ENCODE data around the gene GPR137. TPM values are rescaled to one million over a fixed set of nuclear protein-coding genes. Genes with fewer than 3 reads are reported as not detected.

The GPR137 gene
- total and polyA plus RNA-seq, 9 of the 15 experiments (the other 6 are each of a cell fraction or from before 2014, with no cell fraction given), result 0.32 to 26.7 (median 10.7) TPM

- TF ChIP-seq GTF3C2 (IDR thresholded peaks at IDR 0.05; ENCODE audit: borderline replicate concordance, extremely low read depth, insufficient read length) (no peak), COPS2 (conservative IDR thresholded peaks at IDR 0.05) (no peak), ZBTB5 (IDR thresholded peaks at IDR 0.05) (peak; percentile 59; the same call in 1 of the 2 replicates), ZNF311 (CRISPR knock-in tag; IDR thresholded peaks at IDR 0.05) (no peak), NELFE (IDR thresholded peaks at IDR 0.05; ENCODE audit: insufficient read depth, insufficient read length) (no peak), PRMT5 (CRISPR knock-in tag; IDR thresholded peaks at IDR 0.05) (no peak), SREBF1 (IDR thresholded peaks at IDR 0.05; ENCODE audit: borderline replicate concordance, low read depth, low read length) (no peak), ETS2 (tag; IDR thresholded peaks at IDR 0.05; ENCODE audit: borderline replicate concordance, poor library complexity, severe bottlenecking) (no peak), NEUROD1 (IDR thresholded peaks at IDR 0.05; ENCODE audit: borderline replicate concordance, low read depth, low read length, partially characterized antibody) (peak; percentile 44), MTA2 (IDR thresholded peaks at IDR 0.05; ENCODE audit: low read depth) (peak; percentile 56), GATAD2B (IDR thresholded peaks at IDR 0.05; ENCODE audit: borderline replicate concordance) (peak; percentile 82; the same call in 1 of the 2 replicates), RBFOX2 (IDR thresholded peaks at IDR 0.05; ENCODE audit: low read depth, low read length) (peak; percentile 55), KDM5B (IDR thresholded peaks at IDR 0.05; ENCODE audit: insufficient replicate concordance, low read depth, low read length) (no peak), TCF7 (IDR thresholded peaks at IDR 0.05; ENCODE audit: borderline replicate concordance) (no peak), SP2 (IDR thresholded peaks at IDR 0.05; ENCODE audit: extremely low read depth, low read depth, low read length, poor library complexity, severe bottlenecking) (no peak), ZBED1 (IDR thresholded peaks at IDR 0.05) (no peak), GABPB2 (CRISPR knock-in tag; conservative IDR thresholded peaks at IDR 0.05) (no peak), MIER1 (IDR thresholded peaks at IDR 0.05; ENCODE audit: low read depth) (no peak; the same call in 1 of the 2 replicates)
- TF ChIP-seq, protein P1, sequence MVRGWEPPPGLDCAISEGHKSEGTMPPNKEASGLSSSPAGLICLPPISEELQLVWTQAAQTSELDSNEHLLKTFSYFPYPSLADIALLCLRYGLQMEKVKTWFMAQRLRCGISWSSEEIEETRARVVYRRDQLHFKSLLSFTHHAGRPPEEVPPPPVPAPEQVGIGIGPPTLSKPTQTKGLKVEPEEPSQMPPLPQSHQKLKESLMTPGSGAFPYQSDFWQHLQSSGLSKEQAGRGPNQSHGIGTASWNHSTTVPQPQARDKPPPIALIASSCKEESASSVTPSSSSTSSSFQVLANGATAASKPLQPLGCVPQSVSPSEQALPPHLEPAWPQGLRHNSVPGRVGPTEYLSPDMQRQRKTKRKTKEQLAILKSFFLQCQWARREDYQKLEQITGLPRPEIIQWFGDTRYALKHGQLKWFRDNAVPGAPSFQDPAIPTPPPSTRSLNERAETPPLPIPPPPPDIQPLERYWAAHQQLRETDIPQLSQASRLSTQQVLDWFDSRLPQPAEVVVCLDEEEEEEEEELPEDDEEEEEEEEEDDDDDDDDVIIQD (CRISPR knock-in tag; IDR thresholded peaks at IDR 0.05), result no peak
- TF ChIP-seq, protein P2, sequence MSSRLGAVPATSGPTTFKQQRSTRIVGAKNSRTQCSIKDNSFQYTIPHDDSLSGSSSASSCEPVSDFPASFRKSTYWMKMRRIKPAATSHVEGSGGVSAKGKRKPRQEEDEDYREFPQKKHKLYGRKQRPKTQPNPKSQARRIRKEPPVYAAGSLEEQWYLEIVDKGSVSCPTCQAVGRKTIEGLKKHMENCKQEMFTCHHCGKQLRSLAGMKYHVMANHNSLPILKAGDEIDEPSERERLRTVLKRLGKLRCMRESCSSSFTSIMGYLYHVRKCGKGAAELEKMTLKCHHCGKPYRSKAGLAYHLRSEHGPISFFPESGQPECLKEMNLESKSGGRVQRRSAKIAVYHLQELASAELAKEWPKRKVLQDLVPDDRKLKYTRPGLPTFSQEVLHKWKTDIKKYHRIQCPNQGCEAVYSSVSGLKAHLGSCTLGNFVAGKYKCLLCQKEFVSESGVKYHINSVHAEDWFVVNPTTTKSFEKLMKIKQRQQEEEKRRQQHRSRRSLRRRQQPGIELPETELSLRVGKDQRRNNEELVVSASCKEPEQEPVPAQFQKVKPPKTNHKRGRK (tag; IDR thresholded peaks at IDR 0.05), result no peak
These were observed 46.1 kb downstream of the GPR137 start (continued) for GRCh38 chr11:64331569-64332371.
